Keratinocyte (primary cell): Measurements from ENCODE around the gene ALG11. TPM values are rescaled to one million over a fixed set of nuclear protein-coding genes. Genes with fewer than 3 reads are reported as not detected.

ENCODE experiments used
- DNase-seq: peaks from one replicate; pipeline ENCODE4 v3.0.0-alpha.2; 2011; ENCODE audit warnings: low read depth, missing footprints, low spot score
- FAIRE-seq: peaks from 2 replicates; lab custom pipeline; 2011; peaks lifted over from hg19 to GRCh38; lab: Jason Lieb, UNC
- H2AFZ ChIP-seq: 2 replicates; pipeline ENCODE4 v1.6.0; 2012; ENCODE audit warnings: low read length, control low read depth, inconsistent platforms; ENCODE audit not compliant: control insufficient read depth
- H3K27ac ChIP-seq: 2 replicates; pipeline ENCODE4 v1.5.1; 2011; ENCODE audit warnings: low read length; ENCODE audit not compliant: control insufficient read depth, insufficient read depth
- H3K27me3 ChIP-seq: 3 replicates; pipeline ENCODE4 v1.6.0; 2011; ENCODE audit warnings: low read length; ENCODE audit not compliant: control insufficient read depth, insufficient read depth; ENCODE audit errors: extremely low read depth
- H3K36me3 ChIP-seq, 2 experiments: 2 replicates in 1 of 2; 3 replicates in 1 of 2; pipeline ENCODE4 v1.5.1; 2011; ENCODE audit warnings: low read length in 2 of 2, mild to moderate bottlenecking in 1 of 2; ENCODE audit not compliant: control insufficient read depth in 2 of 2, insufficient read depth in 2 of 2; ENCODE audit errors: extremely low read depth in 1 of 2
- H3K4me1 ChIP-seq: 3 replicates; pipeline ENCODE4 v1.5.1; 2011; ENCODE audit warnings: low read length; ENCODE audit not compliant: control insufficient read depth, insufficient read depth; ENCODE audit errors: extremely low read depth
- H3K4me2 ChIP-seq: 3 replicates; pipeline ENCODE4 v1.6.0; 2011; ENCODE audit warnings: low read depth, low read length; ENCODE audit not compliant: control insufficient read depth, insufficient read depth; ENCODE audit errors: extremely low read depth
- H3K4me3 ChIP-seq, 3 experiments: fragments of 200-600 bp in 1 of 3; sonication (generic) in 1 of 3; 2 replicates in 2 of 3; 3 replicates in 1 of 3; pipeline ENCODE4 v1.5.1; 2011 to 2016; ENCODE audit warnings: low read length in 3 of 3, mild to moderate bottlenecking in 3 of 3, control low read depth in 2 of 3, inconsistent platforms in 1 of 3, low read depth in 1 of 3, mixed read lengths in 1 of 3, mixed run types in 1 of 3, moderate library complexity in 1 of 3; ENCODE audit not compliant: control insufficient read depth in 2 of 3, insufficient read depth in 2 of 3; ENCODE audit errors: extremely low read depth in 1 of 3
- H3K79me2 ChIP-seq: 2 replicates; pipeline ENCODE4 v1.6.0; 2012; ENCODE audit warnings: low read length; ENCODE audit not compliant: control insufficient read depth, insufficient read depth
- H3K9ac ChIP-seq: 3 replicates; pipeline ENCODE4 v1.6.0; 2011; ENCODE audit warnings: low read length; ENCODE audit not compliant: control insufficient read depth, insufficient read depth; ENCODE audit errors: extremely low read depth
- H3K9me1 ChIP-seq: 3 replicates; pipeline ENCODE4 v1.6.0; 2011; ENCODE audit warnings: low read length; ENCODE audit not compliant: control insufficient read depth, insufficient read depth; ENCODE audit errors: extremely low read depth
- H3K9me3 ChIP-seq: 2 replicates; pipeline ENCODE4 v1.5.1; 2012; ENCODE audit warnings: low read depth, low read length; ENCODE audit not compliant: control insufficient read depth
- H4K20me1 ChIP-seq: 3 replicates; pipeline ENCODE4 v1.6.0; 2011; ENCODE audit warnings: low read length; ENCODE audit not compliant: control insufficient read depth, insufficient read depth; ENCODE audit errors: extremely low read depth
- CTCF ChIP-seq, 3 experiments: IDR thresholded peaks in 1 of 3; conservative IDR thresholded peaks in 1 of 3; optimal IDR thresholded peaks in 1 of 3; 2 replicates in 2 of 3; 3 replicates in 1 of 3; pipeline versions ENCODE3 to v1.5.1; 2011; ENCODE audit warnings: low read length in 3 of 3, mild to moderate bottlenecking in 3 of 3, moderate library complexity in 2 of 3, control low read depth in 1 of 3, inconsistent platforms in 1 of 3; ENCODE audit not compliant: insufficient read depth in 2 of 3; ENCODE audit errors: extremely low read depth in 1 of 3
- EZH2 ChIP-seq: IDR thresholded peaks from one replicate; pipeline ENCODE4 v1.6.1; 2012; ENCODE audit warnings: inconsistent platforms, mild to moderate bottlenecking, low read length, moderate library complexity
- dilution Hi-C: fragments of 300-500 bp; cut with MboI; formaldehyde crosslinking; loops from one replicate; pipeline ENCODE4 v1.7.0; 2020; ENCODE audit warnings: low sequenced_read_pairs; ENCODE audit not compliant: extremely low pct_ligation_motif_present
- polyA plus RNA-seq, 5 experiments: library from polyadenylated mRNA; depleted of rRNA in 3 of 5; stranded (reverse) in 3 of 5; stranded (forward) in 1 of 5; unstranded in 1 of 5; fragments of >200 nt; gene quantifications; 1 replicate in 1 of 5; 2 replicates in 3 of 5; 3 replicates in 1 of 5; pipeline versions ENCODE4 v1.2.1 to v1.2.3, GENCODE V29; 2011 to 2012; ENCODE audit warnings: missing spikeins in 2 of 5, low read depth in 1 of 5, low replicate concordance in 1 of 5

ALG11 gene
- polyA plus RNA-seq, 1 donor (not counting 4 experiments of a cell fraction or from before 2014, with no cell fraction given): 17.4 TPM

- dilution Hi-C loops: no loop called here
- H3K27ac ChIP-seq: no peak overlapping the region
- no peak for FAIRE-seq
These were observed 12.3 kb upstream of the ALG11 start for GRCh38 chr13:51999921-52000320.

GRCh38 chr13:52001120-52001731 is 11.0 kb upstream of the ALG11 start:
- Histone ChIP-seq H3K27ac (no peak overlapping the region), H3K4me3 (no peak overlapping the region), H3K9me3 (no peaks in the 10 kb centered on the region), H3K9me1 (no peaks in the 10 kb centered on the region), H3K9ac (no peak overlapping the region), H4K20me1 (no peaks in the 10 kb centered on the region), H3K4me1 (peaks cover 13% of the 10 kb centered on the region), H3K27me3 (peaks cover 12% of the 10 kb centered on the region), H3K79me2 (no peaks in the 10 kb centered on the region), H3K4me2 (no peak overlapping the region), H3K36me3 (no peaks in the 10 kb centered on the region), H2AFZ (no peak overlapping the region)
- peak; percentile 28 for DNase-seq
- peak; percentile 5 to 64 (median 55) for TF ChIP-seq CTCF (optimal IDR thresholded peaks at IDR 0.05 in 1 of 3, IDR thresholded peaks at IDR 0.05 in 1 of 3, conservative IDR thresholded peaks at IDR 0.05 in 1 of 3; ENCODE audit: extremely low read depth in 1 of 3, insufficient read depth in 2 of 3, low read length in 3 of 3)
- no peak for TF ChIP-seq EZH2
- peak; percentile 69 for FAIRE-seq
- dilution Hi-C loops: no loop called here

More at GRCh38 chr13:51999921-52000320, 12.3 kb upstream of the ALG11 start:
- Histone ChIP-seq H3K9ac (no peak overlapping the region), H3K9me1 (no peaks in the 10 kb centered on the region), H3K79me2 (no peaks in the 10 kb centered on the region), H3K27me3 (peaks cover 12% of the 10 kb centered on the region), H3K4me1 (peaks cover 12% of the 10 kb centered on the region), H2AFZ (no peak overlapping the region), H3K4me3 (no peak overlapping the region), H4K20me1 (no peaks in the 10 kb centered on the region), H3K36me3 (no peaks in the 10 kb centered on the region), H3K4me2 (peak overlapping the region; percentile 7), H3K9me3 (no peaks in the 10 kb centered on the region)
- DNase-seq: no peak
- no peak for TF ChIP-seq CTCF (optimal IDR thresholded peaks at IDR 0.05 in 1 of 3, IDR thresholded peaks at IDR 0.05 in 1 of 3, conservative IDR thresholded peaks at IDR 0.05 in 1 of 3; ENCODE audit: extremely low read depth in 1 of 3, insufficient read depth in 2 of 3, low read length in 3 of 3)
- no peak for TF ChIP-seq EZH2
